BJ (cell line): ENCODE data around the gene GPD1. TPM values are rescaled to one million over a fixed set of nuclear protein-coding genes. Genes with fewer than 3 reads are reported as not detected.

Experiments used
- CTCF ChIA-PET: fragments of 350-600 bp; formaldehyde crosslinking; extraction: SDS; loops from one replicate; lab custom pipeline; 2021; ENCODE audit warnings: antibody characterized with exemption, inconsistent platforms; lab: Yijun Ruan, JAX
- POLR2A ChIA-PET: fragments of 300-600 bp; sonication (Branson Sonifier 250); formaldehyde crosslinking; extraction: SDS; loops from one replicate; lab custom pipeline; 2021; ENCODE audit warnings: antibody characterized with exemption; lab: Charles Lee
- DNase-seq: peaks from one replicate; pipeline ENCODE4 v3.0.0-alpha.2; 2011; ENCODE audit warnings: low read depth
- H3K27me3 ChIP-seq: 2 replicates; pipeline ENCODE4 v1.6.0; 2011; ENCODE audit warnings: low read length; ENCODE audit not compliant: control insufficient read depth, insufficient read depth
- H3K36me3 ChIP-seq: 2 replicates; pipeline ENCODE4 v1.5.1; 2011; ENCODE audit warnings: low read length; ENCODE audit not compliant: control insufficient read depth, insufficient read depth
- H3K4me3 ChIP-seq: 2 replicates; pipeline ENCODE4 v1.5.1; 2011; ENCODE audit warnings: low read depth, mild to moderate bottlenecking, control low read depth, low read length
- polyA plus RNA-seq: library from polyadenylated mRNA; depleted of rRNA; stranded (reverse); fragments of >200 nt; gene quantifications from 2 replicates; pipeline ENCODE4 v1.2.3, GENCODE V29; 2011
- TF ChIP-seq, protein P1 (sequence below): IDR thresholded peaks from 2 replicates; pipeline ENCODE4 v1.5.1; 2011; ENCODE audit warnings: low read depth, mild to moderate bottlenecking, control low read depth, inconsistent platforms, low read length, moderate library complexity; ENCODE audit not compliant: insufficient read depth

Gene GPD1
- polyA plus RNA-seq, 1 experiment, result 0.47 TPM

DNA sequence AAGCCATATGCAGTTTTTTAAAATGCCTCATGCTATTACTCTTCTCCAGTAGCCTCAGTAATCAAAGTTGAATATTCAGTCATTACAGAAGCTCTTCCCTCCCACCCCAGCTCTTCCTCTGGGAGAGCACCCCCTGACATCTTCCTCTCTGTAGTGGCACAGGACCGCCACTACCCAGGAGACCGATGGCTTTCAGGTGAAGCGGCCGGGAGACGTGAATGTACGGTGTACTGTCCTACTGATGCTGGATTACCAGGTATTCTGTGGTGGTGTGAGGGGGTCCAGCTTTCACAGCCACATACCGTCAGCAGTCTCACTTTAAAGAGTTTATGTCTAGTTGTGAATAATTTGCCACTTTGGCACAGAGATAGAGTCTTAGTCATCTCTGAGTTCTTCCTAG is 14.1 kb upstream of the GPD1 start:
- CTCF ChIA-PET, result interaction anchor here (0.7 to 6.1 kb wide), 13 partner anchors 10 to 250 kb away, joined by 3 to 58 read pairs (median 4); partner anchors contain the start of genes COX14 and GPD1
- TF ChIP-seq, protein P1, sequence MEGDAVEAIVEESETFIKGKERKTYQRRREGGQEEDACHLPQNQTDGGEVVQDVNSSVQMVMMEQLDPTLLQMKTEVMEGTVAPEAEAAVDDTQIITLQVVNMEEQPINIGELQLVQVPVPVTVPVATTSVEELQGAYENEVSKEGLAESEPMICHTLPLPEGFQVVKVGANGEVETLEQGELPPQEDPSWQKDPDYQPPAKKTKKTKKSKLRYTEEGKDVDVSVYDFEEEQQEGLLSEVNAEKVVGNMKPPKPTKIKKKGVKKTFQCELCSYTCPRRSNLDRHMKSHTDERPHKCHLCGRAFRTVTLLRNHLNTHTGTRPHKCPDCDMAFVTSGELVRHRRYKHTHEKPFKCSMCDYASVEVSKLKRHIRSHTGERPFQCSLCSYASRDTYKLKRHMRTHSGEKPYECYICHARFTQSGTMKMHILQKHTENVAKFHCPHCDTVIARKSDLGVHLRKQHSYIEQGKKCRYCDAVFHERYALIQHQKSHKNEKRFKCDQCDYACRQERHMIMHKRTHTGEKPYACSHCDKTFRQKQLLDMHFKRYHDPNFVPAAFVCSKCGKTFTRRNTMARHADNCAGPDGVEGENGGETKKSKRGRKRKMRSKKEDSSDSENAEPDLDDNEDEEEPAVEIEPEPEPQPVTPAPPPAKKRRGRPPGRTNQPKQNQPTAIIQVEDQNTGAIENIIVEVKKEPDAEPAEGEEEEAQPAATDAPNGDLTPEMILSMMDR, result no peak
- no peak for DNase-seq
- peaks cover 15% of the 10 kb centered on the region for H3K36me3 ChIP-seq
- H3K27me3 ChIP-seq, result no peaks in the 10 kb centered on the region
- POLR2A ChIA-PET, result no interaction called here
- no peak overlapping the region for H3K4me3 ChIP-seq

- Histone ChIP-seq H3K36me3 (peaks cover 15% of the 10 kb centered on the region), H3K27me3 (no peaks in the 10 kb centered on the region), H3K4me3 (no peak overlapping the region)
- POLR2A ChIA-PET, result no interaction called here
- CTCF ChIA-PET, result interaction anchor here (0.7 to 6.1 kb wide), 8 partner anchors 11 to 224 kb away, joined by 3 to 58 read pairs (median 4); partner anchors contain the start of genes COX14 and GPD1
- TF ChIP-seq, protein P1, result no peak
- no peak for DNase-seq
Observed at GRCh38 chr12:50090391-50090790, 13.4 kb upstream of the GPD1 start.

DNA sequence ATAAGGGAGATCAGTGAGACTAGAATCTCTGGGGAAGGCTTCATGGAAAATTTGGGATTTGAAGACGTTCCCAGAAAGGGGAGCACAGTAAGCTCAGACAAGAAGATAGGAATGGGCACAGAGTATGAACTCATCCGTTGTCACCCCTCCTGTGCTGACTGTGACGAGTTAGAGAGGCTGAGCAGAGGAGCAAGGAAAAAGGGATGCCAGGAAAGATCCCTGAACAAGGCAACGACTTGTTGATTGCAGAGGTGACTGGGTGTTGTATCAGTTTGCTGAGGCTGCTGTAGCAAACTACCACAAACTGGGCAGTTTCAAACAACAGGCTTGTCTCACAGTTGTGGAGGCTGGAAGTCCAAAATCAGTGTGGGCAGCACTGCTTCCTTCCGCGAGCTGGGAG is 5.9 kb upstream of the GPD1 start:
- POLR2A ChIA-PET, result no interaction called here
- Histone ChIP-seq H3K36me3 (peaks cover 35% of the 10 kb centered on the region), H3K27me3 (no peaks in the 10 kb centered on the region), H3K4me3 (no peak overlapping the region)
- CTCF ChIA-PET, result interaction anchor here (0.6 to 8.3 kb wide), 3 partner anchors 9 to 690 kb away, joined by 3 to 49 read pairs (median 31); partner anchors contain the start of gene COX14
- TF ChIP-seq, protein P1, result no peak
- DNase-seq, result no peak

DNA sequence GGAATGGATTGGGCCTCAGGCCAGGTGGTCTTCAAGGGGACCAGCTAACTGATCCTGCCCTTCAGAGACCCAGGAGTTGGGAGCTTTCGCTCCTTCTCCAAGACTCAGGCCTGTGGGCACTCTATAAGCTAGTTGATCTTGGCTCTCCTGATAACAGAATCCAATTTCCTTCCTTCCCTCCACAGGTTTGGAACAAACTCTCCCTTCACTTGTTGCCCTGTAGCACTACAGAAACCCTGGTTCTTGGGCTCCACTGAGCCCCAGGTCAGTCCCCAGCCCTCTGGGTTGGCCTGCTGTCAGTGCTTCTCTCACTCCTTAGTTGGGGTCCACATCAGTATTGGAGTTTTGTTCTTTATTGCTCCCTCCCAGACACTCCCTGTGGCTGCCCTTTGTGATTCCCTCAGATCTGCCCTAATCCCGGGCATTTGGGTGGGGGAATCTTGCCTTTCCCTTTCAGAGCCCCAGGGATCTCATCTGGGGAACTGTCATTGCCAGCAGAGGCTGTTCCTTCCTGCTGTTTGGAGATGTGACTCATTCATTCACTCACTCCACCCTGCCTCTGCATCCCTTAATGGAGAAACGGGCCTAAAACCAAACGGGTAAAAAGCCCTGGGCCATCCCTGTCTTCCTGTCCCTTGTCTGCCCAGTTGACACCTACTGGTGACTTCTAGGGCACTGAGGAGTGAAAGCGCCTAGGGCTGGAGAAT is 4.4 kb upstream of the GPD1 start:
- H3K27me3 ChIP-seq, result no peaks in the 10 kb centered on the region
- H3K4me3 ChIP-seq, result no peak overlapping the region
- CTCF ChIA-PET, result interaction anchor here (1.0 to 8.3 kb wide), 3 partner anchors 10 to 12 kb away, joined by 5 to 62 read pairs (median 49); partner anchors contain the start of gene COX14
- no peak for DNase-seq
- TF ChIP-seq, protein P1, result no peak
- H3K36me3 ChIP-seq, result peaks cover 31% of the 10 kb centered on the region
- POLR2A ChIA-PET, result interaction anchor here (0.6 kb wide), 1 partner anchor 106 kb away, joined by 8 read pairs; no protein-coding TSS in a partner anchor

- ChIA-PET POLR2A (no interaction called here), CTCF (interaction anchor here (1.1 to 8.3 kb wide), 7 partner anchors 11 to 231 kb away, joined by 3 to 62 read pairs (median 5); partner anchors contain the start of genes COX14 and SMARCD1)
- Histone ChIP-seq H3K4me3 (no peak overlapping the region), H3K36me3 (peaks cover 30% of the 10 kb centered on the region), H3K27me3 (no peaks in the 10 kb centered on the region)
- DNase-seq, result no peak
- TF ChIP-seq, protein P1, result no peak
Observed at GRCh38 chr12:50100561-50100960, 3.2 kb upstream of the GPD1 start.
